K562 (cell line): ENCODE results near the gene PTBP3. TPM values are rescaled to one million over a fixed set of nuclear protein-coding genes. Genes with fewer than 3 reads are reported as not detected.

Source experiments
- ATAC-seq: fragments of 200-7000 bp; cut with Tn5 transposase; 3 replicates; pipeline ENCODE4 v1.9.1; 2020; ENCODE audit warnings: moderate library complexity
- BruUV-seq: library from RNA; stranded (reverse); fragments of 400-500 nt; replicated peaks from 2 replicates; lab custom pipeline; 2021; lab: Mats Ljungman, UMichigan
- CTCF ChIA-PET: fragments of 300-600 bp; formaldehyde crosslinking; extraction: SDS; loops from one replicate; lab custom pipeline; 2021; ENCODE audit warnings: low intra/inter-chr PET ratio; lab: Yijun Ruan, JAX
- POLR2A ChIA-PET: fragments of 300-600, 350-650 bp; sonication (Branson Sonifier 250); formaldehyde crosslinking; extraction: SDS; loops from one replicate; lab custom pipeline; 2021; ENCODE audit warnings: antibody characterized with exemption, inconsistent platforms; lab: Yijun Ruan, JAX
- DNase-seq, 4 experiments: peaks; one replicate each; pipeline versions ENCODE4 v3.0.0 to v3.0.0-alpha.2; 2011 to 2018; ENCODE audit warnings: low spot score in 3 of 4, mixed read lengths in 3 of 4; ENCODE audit errors: extremely low read depth in 1 of 4
- FAIRE-seq: peaks from 2 replicates; lab custom pipeline; 2011; peaks lifted over from hg19 to GRCh38; lab: Jason Lieb, UNC
- H2AFZ ChIP-seq: 2 replicates; pipeline ENCODE4 v1.6.0; 2011; ENCODE audit warnings: low read depth, low read length, control low read depth, inconsistent platforms
- H3K27ac ChIP-seq: fragments of 200-600 bp; 3 replicates; pipeline ENCODE4 v1.8.0; 2011; ENCODE audit warnings: low read depth, mild to moderate bottlenecking, control low read depth, inconsistent platforms, low read length, moderate library complexity, mixed read lengths; ENCODE audit errors: extremely low read depth
- H3K27me3 ChIP-seq, 2 experiments: fragments of 300-600 bp in 1 of 2; 2 replicates in 1 of 2; 3 replicates in 1 of 2; pipeline versions ENCODE4 v1.6.0 to v1.8.0; 2011; ENCODE audit warnings: inconsistent platforms in 2 of 2, low read length in 2 of 2, mild to moderate bottlenecking in 1 of 2, mixed read lengths in 1 of 2, moderate library complexity in 1 of 2; ENCODE audit not compliant: control insufficient read depth in 2 of 2, insufficient read depth in 2 of 2
- H3K36me3 ChIP-seq: fragments of 300-600 bp; 3 replicates; pipeline ENCODE4 v1.8.0; 2011; ENCODE audit warnings: mild to moderate bottlenecking, low read length, inconsistent platforms; ENCODE audit not compliant: control insufficient read depth, insufficient read depth
- H3K4me1 ChIP-seq, 2 experiments: fragments of 200-600 bp in 1 of 2; replicated peaks in 1 of 2; 2 replicates in 1 of 2; 3 replicates in 1 of 2; pipeline versions ENCODE4 v1.5.1 to v1.8.0; 2011; ENCODE audit warnings: inconsistent platforms in 2 of 2, low read length in 2 of 2, mild to moderate bottlenecking in 1 of 2, mixed read lengths in 1 of 2, moderate library complexity in 1 of 2; ENCODE audit not compliant: control insufficient read depth in 2 of 2, insufficient read depth in 2 of 2
- H3K4me2 ChIP-seq: 2 replicates; pipeline ENCODE4 v1.6.1; 2011; ENCODE audit warnings: low read length, control low read depth, inconsistent platforms, mixed read lengths; ENCODE audit not compliant: insufficient read depth
- H3K4me3 ChIP-seq: fragments of 200-600 bp; sonication (generic), shearing (Covaris generic); 2 replicates; pipeline ENCODE4 v1.5.1; 2016; ENCODE audit warnings: control low read depth, inconsistent platforms
- H3K79me2 ChIP-seq: fragments of 200-600 bp; 3 replicates; pipeline ENCODE4 v1.8.0; 2011; ENCODE audit warnings: low read length, inconsistent platforms; ENCODE audit not compliant: control insufficient read depth, insufficient read depth
- H3K9ac ChIP-seq, 2 experiments: 2 replicates each; pipeline versions ENCODE4 v1.6.0 to v1.6.1; 2011; ENCODE audit warnings: low read depth in 2 of 2, low read length in 2 of 2, control low read depth in 1 of 2, inconsistent platforms in 1 of 2, mild to moderate bottlenecking in 1 of 2, mixed read lengths in 1 of 2; ENCODE audit not compliant: insufficient read depth in 1 of 2
- H3K9me1 ChIP-seq: one replicate; pipeline ENCODE4 v1.6.0; 2011; ENCODE audit warnings: inconsistent platforms, mild to moderate bottlenecking, low read length, moderate library complexity; ENCODE audit not compliant: control insufficient read depth, insufficient read depth
- H3K9me3 ChIP-seq: replicated peaks from 2 replicates; pipeline ENCODE4 v1.5.1; 2011; ENCODE audit warnings: low read depth, low read length, inconsistent platforms; ENCODE audit not compliant: control insufficient read depth, insufficient read depth
- H4K20me1 ChIP-seq: replicated peaks from 2 replicates; pipeline ENCODE4 v1.6.1; 2011; ENCODE audit warnings: low read length, inconsistent platforms, mixed read lengths; ENCODE audit not compliant: control insufficient read depth, insufficient read depth
- BCOR ChIP-seq: fragments of 450-650 bp; IDR thresholded peaks from 2 replicates; pipeline ENCODE4 v1.6.1; 2016
- C11orf30 ChIP-seq: fragments of 450-650 bp; IDR thresholded peaks from 2 replicates; pipeline ENCODE4 v1.6.1; 2016; ENCODE audit warnings: low read depth, mild to moderate bottlenecking
- EGR1 ChIP-seq: fragments of 450-650 bp; conservative IDR thresholded peaks from 2 replicates; pipeline ENCODE4 v1.6.1; 2017; ENCODE audit warnings: mild to moderate bottlenecking
- FOXM1 ChIP-seq, 2 experiments: fragments of 450-650 bp in 1 of 2; sonication (generic) in 1 of 2; formaldehyde crosslinking in 1 of 2; IDR thresholded peaks; 2 replicates each; pipeline versions ENCODE4 v1.6.1 to v1.9.0; 2017 to 2022; ENCODE audit warnings: low read depth in 2 of 2, mild to moderate bottlenecking in 2 of 2, missing genetic modification reagents in 1 of 2, moderate library complexity in 1 of 2
- GTF2E2 ChIP-seq: fragments of 200-800 bp; sonication (Bioruptor generic); IDR thresholded peaks from 2 replicates; pipeline ENCODE4 v1.6.1; 2016; ENCODE audit warnings: missing genetic modification characterization, missing compliant biosample characterization
- JUND ChIP-seq, 2 experiments: IDR thresholded peaks; 2 replicates in 1 of 2; 3 replicates in 1 of 2; pipeline ENCODE4 v1.6.1; 2011; ENCODE audit warnings: borderline replicate concordance in 2 of 2, low read depth in 2 of 2, low read length in 2 of 2, improper control_type of control experiment in 1 of 2, missing biosample characterization in 1 of 2, missing genetic modification characterization in 1 of 2, missing genetic modification reagents in 1 of 2
- MIER1 ChIP-seq: fragments of 450-650 bp; IDR thresholded peaks from 2 replicates; pipeline ENCODE4 v1.6.1; 2016; ENCODE audit warnings: antibody characterized with exemption, mild to moderate bottlenecking, low read depth
- NR2C1 ChIP-seq, 2 experiments: fragments of 450-650 bp; IDR thresholded peaks; 2 replicates each; pipeline ENCODE4 v1.6.1; 2017; ENCODE audit warnings: mild to moderate bottlenecking in 2 of 2, antibody characterized with exemption in 1 of 2, inconsistent platforms in 1 of 2, missing compliant biosample characterization in 1 of 2, missing genetic modification characterization in 1 of 2
- NR2C2 ChIP-seq, 2 experiments: fragments of 200-800 bp in 1 of 2; sonication (Bioruptor generic) in 1 of 2; sonication (generic) in 1 of 2; formaldehyde crosslinking in 1 of 2; IDR thresholded peaks; 2 replicates each; pipeline versions ENCODE4 v1.6.1 to v1.8.0; 2016 to 2022; ENCODE audit warnings: mild to moderate bottlenecking in 1 of 2, missing compliant biosample characterization in 1 of 2, missing genetic modification characterization in 1 of 2, missing genetic modification reagents in 1 of 2
- SIN3A ChIP-seq, 2 experiments: fragments of 150-350 bp in 1 of 2; IDR thresholded peaks; 2 replicates each; pipeline ENCODE4 v1.6.1; 2011 to 2016; ENCODE audit warnings: borderline replicate concordance in 2 of 2, low read depth in 2 of 2, low read length in 2 of 2, mild to moderate bottlenecking in 2 of 2, moderate library complexity in 2 of 2; ENCODE audit not compliant: control insufficient read depth in 1 of 2
- YY1 ChIP-seq, 3 experiments: IDR thresholded peaks; 2 replicates each; pipeline ENCODE4 v1.6.1; 2011; ENCODE audit warnings: low read length in 2 of 3, mild to moderate bottlenecking in 2 of 3, moderate library complexity in 2 of 3, borderline replicate concordance in 1 of 3, control low read depth in 1 of 3, low read depth in 1 of 3; ENCODE audit not compliant: insufficient read depth in 3 of 3, insufficient replicate concordance in 2 of 3, control insufficient read depth in 1 of 3, insufficient read length in 1 of 3; ENCODE audit errors: extremely low read depth in 1 of 3
- ZBTB11 ChIP-seq, 3 experiments: fragments of 200-800 bp in 1 of 3; fragments of 250-450 bp in 1 of 3; fragments of 450-650 bp in 1 of 3; sonication (Bioruptor Pico) in 1 of 3; sonication (Bioruptor generic) in 1 of 3; formaldehyde crosslinking in 1 of 3; IDR thresholded peaks; 2 replicates each; pipeline versions ENCODE4 v1.6.1 to v1.8.0; 2016 to 2022; ENCODE audit warnings: mild to moderate bottlenecking in 2 of 3, missing genetic modification characterization in 2 of 3, missing compliant biosample characterization in 1 of 3, moderate library complexity in 1 of 3
- ZNF584 ChIP-seq: fragments of 200-800 bp; sonication (Bioruptor generic); IDR thresholded peaks from 2 replicates; pipeline ENCODE4 v1.6.1; 2016; ENCODE audit warnings: low read depth, mild to moderate bottlenecking, missing genetic modification characterization, missing compliant biosample characterization
- WGBS: fragments of 100-300 bp; shearing (Covaris generic); methylation state at CpG from one replicate; pipeline ENCODE4 v1.1.6; 2016; ENCODE audit warnings: low coverage, mixed read lengths; ENCODE audit not compliant: insufficient coverage; ENCODE audit errors: missing lambda C conversion rate; 5-methylcytosine and 5-hydroxymethylcytosine counted together
- in situ Hi-C: fragments of 300-500 bp; cut with MboI; formaldehyde crosslinking; loops from 4 replicates; pipeline ENCODE4 v1.15.0; 2018; ENCODE audit warnings: inconsistent platforms, mixed read lengths
- intact Hi-C: fragments of 100-400 bp; cut with micrococcal nuclease; formaldehyde crosslinking; loops from 2 replicates; pipeline ENCODE4 v1.14.2; 2022
- polyA plus RNA-seq, 8 experiments: library from polyadenylated mRNA; depleted of rRNA in 4 of 8; stranded (reverse) in 5 of 8; unstranded in 3 of 8; fragments of >200 nt; fragmentation: Nextera tagmentation in 2 of 8; fragmentation: Illumina TruSeq in 1 of 8; extraction: Ambion mirVana in 2 of 8; extraction: Trizol in 1 of 8; gene quantifications; 2 replicates each; pipeline versions ENCODE4 v1.2.1 to v1.2.3, GENCODE V29; 2011 to 2014; ENCODE audit warnings: inconsistent platforms in 1 of 8, missing spikeins in 1 of 8
- total RNA-seq, 7 experiments: library from RNA; depleted of rRNA in 6 of 7; stranded (reverse); fragments of >200 nt in 6 of 7; fragmentation: Illumina TruSeq in 2 of 7; extraction: Trizol in 2 of 7; gene quantifications; 2 replicates each; pipeline versions ENCODE4 v1.2.1 to v1.2.3, GENCODE V29; 2011 to 2021; ENCODE audit warnings: low replicate concordance in 1 of 7

PTBP3 gene
- total and polyA plus RNA-seq, 9 of the 15 experiments (the other 6 are each of a cell fraction or from before 2014, with no cell fraction given), result 22.4 to 132 (median 68.0) TPM

GRCh38 chr9:112378328-112379176, 45.1 kb upstream of the PTBP3 start:
- peaks cover 12 to 24% of the 10 kb centered on the region in 2 experiments for H3K4me1 ChIP-seq
- no peak for FAIRE-seq
- BruUV-seq, result no TSS peak
- peak overlapping the region; percentile 82 for H3K9ac ChIP-seq
- peak overlapping the region; percentile 80 for H3K4me3 ChIP-seq
- peak overlapping the region; percentile 98 for H2AFZ ChIP-seq
- H4K20me1 ChIP-seq, result no peaks in the 10 kb centered on the region
- peaks cover 3% of the 10 kb centered on the region for H3K9me1 ChIP-seq
- H3K9me3 ChIP-seq, result no peaks in the 10 kb centered on the region
- in situ Hi-C loops (no loop called here), intact Hi-C loops (loop anchor here (5.0 to 10.0 kb wide), 3 partner anchors 64 to 416 kb away; no protein-coding TSS in a partner anchor)
- H3K79me2 ChIP-seq, result peaks cover 64% of the 10 kb centered on the region
- peak; percentile 1; the same call in 1 of the 3 replicates for ATAC-seq
- peak overlapping the region; percentile 93 for H3K27ac ChIP-seq
- DNase-seq, result peak in 1 of 4 experiments; percentile 37
- ChIA-PET POLR2A (interaction anchor here (0.6 to 2.5 kb wide), 15 partner anchors 9 to 844 kb away, joined by 3 to 11 read pairs (median 3); partner anchors contain the start of gene PTBP3), CTCF (no interaction called here)
- 3% methylated on average over 22 of the region's 27 CpGs for WGBS
- H3K4me2 ChIP-seq, result peak overlapping the region; percentile 83
- H3K36me3 ChIP-seq, result no peaks in the 10 kb centered on the region
- no peaks in the 10 kb centered on the region for H3K27me3 ChIP-seq
- TF ChIP-seq EGR1 (peak; percentile 88), JUND (IDR thresholded peaks at IDR 0.05; ENCODE audit: borderline replicate concordance, low read depth, low read length) (0 out of 2 replicates have a peak, but pooled peaks have one; percentile 2), JUND (tag; IDR thresholded peaks at IDR 0.05; ENCODE audit: borderline replicate concordance, low read depth, low read length) (no peak), GTF2E2 (tag) (peak; percentile 77), NR2C2 (CRISPR knock-in tag; IDR thresholded peaks at IDR 0.05) (no peak), NR2C2 (tag; IDR thresholded peaks at IDR 0.05) (peak; percentile 53; the same call in 1 of the 2 replicates), BCOR (peak; percentile 72), ZBTB11 (CRISPR knock-in tag; IDR thresholded peaks at IDR 0.05) (peak in 1 of 3 experiments; percentile 35; a peak in 2 of 6 replicates), SIN3A (IDR thresholded peaks at IDR 0.05; ENCODE audit: borderline replicate concordance in 2 of 2, control insufficient read depth in 1 of 2, low read depth in 2 of 2, low read length in 2 of 2) (no peak), NR2C1 (IDR thresholded peaks at IDR 0.05) (0 out of 2 replicates have a peak, but pooled peaks have one; percentile 9), NR2C1 (tag; IDR thresholded peaks at IDR 0.05) (no peak), C11orf30 (no peak), ZNF584 (CRISPR knock-in tag) (0 out of 2 replicates have a peak, but pooled peaks have one; percentile 26), FOXM1 (IDR thresholded peaks at IDR 0.05; ENCODE audit: low read depth) (no peak), FOXM1 (CRISPR knock-in tag; IDR thresholded peaks at IDR 0.05; ENCODE audit: low read depth) (no peak), YY1 (IDR thresholded peaks at IDR 0.05; ENCODE audit: borderline replicate concordance in 1 of 3, control insufficient read depth in 1 of 3, extremely low read depth in 1 of 3, insufficient read depth in 3 of 3, insufficient read length in 1 of 3, insufficient replicate concordance in 2 of 3, low read depth in 1 of 3, low read length in 2 of 3) (peak in 1 of 3 experiments; percentile 44), MIER1 (0 out of 2 replicates have a peak, but pooled peaks have one; percentile 13)
